Activated naive CD4-positive, alpha-beta T cell treated with anti-CD3 and anti-CD28 coated beads for 36 hours (primary cell): Measurements from ENCODE around the gene UGT3A2. TPM values are rescaled to one million over a fixed set of nuclear protein-coding genes. Genes with fewer than 3 reads are reported as not detected.
A peak's percentile ranks its signal among the peaks of the same experiment; 100 is the strongest.

Source experiments
- CTCF ChIA-PET: fragments of 350-600 bp; sonication (Branson Sonifier 250); formaldehyde crosslinking; loops from one replicate; lab custom pipeline; 2021; ENCODE audit warnings: antibody characterized with exemption; lab: Charles Lee
- DNase-seq: peaks from one replicate; pipeline ENCODE4 v3.0.0-alpha.2; 2020
- H3K27ac Mint-ChIP-seq: one replicate; pipeline ENCODE4 v1.8.0; 2021; ENCODE audit warnings: mild to moderate bottlenecking, mixed read lengths
- H3K27me3 Mint-ChIP-seq: one replicate; pipeline ENCODE4 v1.8.0; 2021; ENCODE audit warnings: low read depth, mixed read lengths
- H3K36me3 Mint-ChIP-seq: one replicate; pipeline ENCODE4 v1.8.0; 2021; ENCODE audit warnings: low read depth, mixed read lengths
- H3K4me1 Mint-ChIP-seq: one replicate; pipeline ENCODE4 v1.8.0; 2021; ENCODE audit warnings: low read depth, mixed read lengths
- H3K4me3 Mint-ChIP-seq: one replicate; pipeline ENCODE4 v1.8.0; 2021; ENCODE audit warnings: mild to moderate bottlenecking, moderate library complexity, mixed read lengths
- H3K9me3 Mint-ChIP-seq: one replicate; pipeline ENCODE4 v1.8.0; 2021; ENCODE audit warnings: mixed read lengths
- intact Hi-C: fragments of 100-400 bp; cut with micrococcal nuclease; formaldehyde crosslinking; loops from one replicate; pipeline ENCODE4 v1.15.1; 2023
- total RNA-seq, 2 experiments: library from RNA; stranded (reverse); gene quantifications; one replicate each; pipeline ENCODE4 v1.2.3, GENCODE V29; 2021

Gene UGT3A2, protein sequence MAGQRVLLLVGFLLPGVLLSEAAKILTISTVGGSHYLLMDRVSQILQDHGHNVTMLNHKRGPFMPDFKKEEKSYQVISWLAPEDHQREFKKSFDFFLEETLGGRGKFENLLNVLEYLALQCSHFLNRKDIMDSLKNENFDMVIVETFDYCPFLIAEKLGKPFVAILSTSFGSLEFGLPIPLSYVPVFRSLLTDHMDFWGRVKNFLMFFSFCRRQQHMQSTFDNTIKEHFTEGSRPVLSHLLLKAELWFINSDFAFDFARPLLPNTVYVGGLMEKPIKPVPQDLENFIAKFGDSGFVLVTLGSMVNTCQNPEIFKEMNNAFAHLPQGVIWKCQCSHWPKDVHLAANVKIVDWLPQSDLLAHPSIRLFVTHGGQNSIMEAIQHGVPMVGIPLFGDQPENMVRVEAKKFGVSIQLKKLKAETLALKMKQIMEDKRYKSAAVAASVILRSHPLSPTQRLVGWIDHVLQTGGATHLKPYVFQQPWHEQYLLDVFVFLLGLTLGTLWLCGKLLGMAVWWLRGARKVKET
- total RNA-seq: not detected

DNA sequence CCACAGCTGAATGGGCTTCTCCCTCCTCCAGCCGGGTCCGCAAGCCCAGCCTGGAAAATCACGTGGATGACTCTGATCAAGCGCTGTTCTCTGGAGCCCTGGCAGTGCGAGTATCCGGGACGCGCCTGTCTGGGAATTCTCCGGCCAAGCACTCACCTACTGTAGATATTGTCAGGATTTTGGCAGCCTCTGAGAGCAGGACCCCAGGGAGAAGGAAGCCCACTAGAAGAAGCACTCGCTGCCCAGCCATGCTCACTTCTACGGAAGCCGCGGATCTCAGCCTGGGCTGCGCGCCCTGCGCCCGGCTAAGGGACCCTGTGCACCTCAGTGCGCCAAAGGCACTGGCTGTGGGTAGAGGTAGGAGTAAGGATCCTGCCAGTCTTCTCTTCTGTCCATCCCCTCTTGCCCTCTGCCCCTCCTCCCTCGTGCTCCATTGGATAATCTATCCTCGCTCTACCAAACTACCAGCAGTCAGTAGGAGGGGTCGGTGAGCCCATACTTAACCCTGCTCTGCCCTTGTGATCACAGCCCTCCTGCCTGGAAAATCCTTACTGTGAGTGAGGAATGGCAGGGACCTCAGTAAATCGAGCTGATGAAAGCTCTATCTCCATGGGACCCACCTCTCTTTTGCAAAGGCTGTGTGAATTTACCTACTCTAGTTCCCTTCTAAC lies at the start of gene UGT3A2:
Gene UGT3A2 (minus strand): TSS at position 343 of the 671 bp plus-strand sequence. CDS start 93 bp downstream, at position 250.
- no peaks in the 10 kb centered on the region for H3K9me3 Mint-ChIP-seq
- intact Hi-C loops: no loop called here
- H3K36me3 Mint-ChIP-seq: no peaks in the 10 kb centered on the region
- CTCF ChIA-PET: interaction anchor here (2.2 kb wide), 1 partner anchor 13 kb away, joined by 7 read pairs; no protein-coding TSS in a partner anchor
- H3K4me1 Mint-ChIP-seq: peaks cover 8% of the 10 kb centered on the region
- peak within 1 kb of the TSS; percentile 10 for H3K4me3 Mint-ChIP-seq
- H3K27me3 Mint-ChIP-seq: peaks cover 28% of the 10 kb centered on the region
- H3K27ac Mint-ChIP-seq: no peak within 1 kb of the TSS
- no peak for DNase-seq

DNA sequence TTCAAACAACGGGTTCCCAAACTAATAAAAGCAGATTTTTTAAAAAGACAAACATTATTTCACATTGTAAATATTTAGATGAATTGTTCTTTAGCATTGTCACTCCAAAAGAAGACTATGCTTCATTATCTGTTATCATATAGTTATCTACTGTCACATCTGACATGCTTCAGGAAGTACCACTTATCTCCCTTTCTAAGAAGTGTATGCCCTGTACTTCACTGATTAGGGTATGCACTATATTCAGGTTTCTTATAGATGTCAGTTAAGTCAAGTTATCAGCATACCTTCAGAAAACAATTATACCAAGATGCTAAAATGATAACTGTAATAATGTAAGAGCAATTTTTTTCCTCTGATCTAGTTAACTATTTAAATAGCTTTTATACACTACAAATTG lies 44.6 kb upstream of the UGT3A2 start:
- CTCF ChIA-PET: no interaction called here
- Mint-ChIP-seq H3K9me3 (no peaks in the 10 kb centered on the region), H3K27ac (no peak overlapping the region), H3K27me3 (no peaks in the 10 kb centered on the region), H3K4me1 (no peaks in the 10 kb centered on the region), H3K36me3 (peaks cover 23% of the 10 kb centered on the region), H3K4me3 (no peak overlapping the region)
- intact Hi-C loops: no loop called here
- no peak for DNase-seq

DNA sequence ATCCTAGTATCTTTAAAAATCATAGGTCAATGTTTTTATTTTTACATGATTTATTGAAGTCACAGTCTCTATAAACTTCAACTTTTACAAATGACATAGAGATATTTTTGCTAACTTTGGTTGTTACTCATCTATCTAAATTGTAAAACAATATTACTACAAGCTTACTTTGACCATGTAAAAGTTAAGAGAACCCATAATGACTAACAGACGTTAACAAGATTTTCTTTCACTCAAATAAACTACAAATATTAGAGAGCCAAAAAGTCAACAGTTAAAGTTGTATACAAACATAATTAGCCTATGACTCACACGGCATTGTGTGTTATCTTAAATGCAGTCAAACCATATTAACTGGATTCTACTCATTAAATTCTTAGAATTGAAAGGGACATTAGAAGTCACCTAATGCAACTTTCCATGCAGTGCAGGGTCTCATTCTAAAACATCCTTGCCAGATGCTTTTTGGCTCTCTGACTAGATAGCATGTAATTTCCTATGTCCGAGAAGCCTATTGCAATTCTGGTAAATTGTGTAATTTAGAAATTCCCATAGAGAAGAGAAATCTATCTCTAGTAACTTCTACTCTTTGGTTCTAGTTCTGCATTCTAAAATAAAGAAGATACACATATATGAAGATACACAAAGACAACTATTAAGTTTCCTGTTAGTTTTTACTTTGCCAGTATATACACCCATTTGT lies 42.2 kb upstream of the UGT3A2 start:
- H3K36me3 Mint-ChIP-seq: peaks cover 21% of the 10 kb centered on the region
- H3K9me3 Mint-ChIP-seq: no peaks in the 10 kb centered on the region
- intact Hi-C loops: no loop called here
- no peaks in the 10 kb centered on the region for H3K4me1 Mint-ChIP-seq
- H3K27ac Mint-ChIP-seq: no peak overlapping the region
- H3K27me3 Mint-ChIP-seq: no peaks in the 10 kb centered on the region
- H3K4me3 Mint-ChIP-seq: no peak overlapping the region
- no peak for DNase-seq
- CTCF ChIA-PET: no interaction called here

DNA sequence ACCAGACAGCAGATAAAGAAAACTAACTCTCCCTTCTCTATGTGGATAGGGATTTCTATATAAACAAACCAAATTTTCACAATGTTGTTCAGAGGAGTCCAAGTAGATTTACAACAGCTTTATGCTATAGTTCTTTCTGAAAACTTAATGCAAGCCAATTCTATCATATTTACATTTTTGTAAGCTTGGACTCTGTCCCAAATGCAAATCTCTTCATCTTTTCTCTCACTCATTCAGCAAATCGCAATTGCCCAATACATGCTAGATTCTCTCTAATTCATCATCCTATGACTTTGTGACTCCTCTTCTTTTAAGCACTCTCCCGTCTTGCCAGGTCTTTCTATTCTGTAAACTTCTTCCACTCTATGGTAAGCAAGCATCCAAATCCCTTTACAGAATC lies 39.1 kb upstream of the UGT3A2 start:
- H3K4me3 Mint-ChIP-seq: no peak overlapping the region
- no peak overlapping the region for H3K27ac Mint-ChIP-seq
- intact Hi-C loops: no loop called here
- DNase-seq: no peak
- H3K36me3 Mint-ChIP-seq: peaks cover 20% of the 10 kb centered on the region
- H3K27me3 Mint-ChIP-seq: no peaks in the 10 kb centered on the region
- H3K9me3 Mint-ChIP-seq: no peaks in the 10 kb centered on the region
- CTCF ChIA-PET: interaction anchor here (0.5 kb wide), 1 partner anchor 16 kb away, joined by 5 read pairs; no protein-coding TSS in a partner anchor
- H3K4me1 Mint-ChIP-seq: no peaks in the 10 kb centered on the region

DNA sequence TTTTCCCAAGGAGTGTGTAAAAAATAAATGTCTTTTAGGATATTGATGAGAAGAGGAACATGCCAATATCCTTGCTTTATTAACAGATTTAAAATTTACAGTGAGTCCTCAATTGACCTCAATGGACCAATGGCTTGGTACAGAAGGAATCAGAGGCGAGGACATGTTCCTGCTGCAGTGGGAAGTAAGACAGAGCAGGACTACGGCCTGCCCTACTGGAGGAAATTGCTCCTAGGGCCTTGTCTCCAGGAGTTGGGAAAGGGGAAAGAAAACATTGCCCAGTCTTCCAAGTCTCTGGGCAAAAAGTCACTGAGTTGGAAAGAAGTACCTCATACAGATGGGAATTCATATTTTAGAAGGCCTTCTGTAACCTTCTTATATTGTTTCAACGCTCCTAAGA lies 33.1 kb upstream of the UGT3A2 start:
- Mint-ChIP-seq H3K4me1 (no peaks in the 10 kb centered on the region), H3K27ac (no peak overlapping the region), H3K4me3 (no peak overlapping the region), H3K27me3 (no peaks in the 10 kb centered on the region), H3K9me3 (no peaks in the 10 kb centered on the region), H3K36me3 (no peaks in the 10 kb centered on the region)
- intact Hi-C loops: no loop called here
- DNase-seq: no peak
- CTCF ChIA-PET: interaction anchor here (1.5 kb wide), 1 partner anchor 21 kb away, joined by 7 read pairs; no protein-coding TSS in a partner anchor

DNA sequence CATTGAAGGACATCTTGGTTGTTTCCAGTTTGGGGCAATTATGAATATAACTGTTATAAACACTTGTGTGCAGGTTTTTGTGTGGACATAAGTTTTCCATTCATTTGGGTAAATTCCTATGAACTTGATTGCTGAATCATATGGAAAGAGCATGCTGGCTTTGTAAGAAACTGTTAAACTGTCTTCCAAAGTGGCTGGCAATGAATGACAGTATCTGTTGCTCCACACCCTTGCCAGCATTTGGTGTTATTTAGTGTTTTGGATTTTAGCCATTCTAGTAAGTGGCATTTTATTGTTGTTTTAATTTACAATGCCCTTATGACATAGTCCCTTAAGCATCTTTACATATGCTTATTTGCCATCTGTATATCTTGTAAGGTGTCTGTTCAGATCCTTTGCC lies 29.8 kb upstream of the UGT3A2 start:
- intact Hi-C loops: no loop called here
- H3K27ac Mint-ChIP-seq: no peak overlapping the region
- H3K27me3 Mint-ChIP-seq: no peaks in the 10 kb centered on the region
- no peaks in the 10 kb centered on the region for H3K4me1 Mint-ChIP-seq
- H3K4me3 Mint-ChIP-seq: no peak overlapping the region
- no peaks in the 10 kb centered on the region for H3K36me3 Mint-ChIP-seq
- peaks cover 5% of the 10 kb centered on the region for H3K9me3 Mint-ChIP-seq
- no peak for DNase-seq
- CTCF ChIA-PET: no interaction called here

DNA sequence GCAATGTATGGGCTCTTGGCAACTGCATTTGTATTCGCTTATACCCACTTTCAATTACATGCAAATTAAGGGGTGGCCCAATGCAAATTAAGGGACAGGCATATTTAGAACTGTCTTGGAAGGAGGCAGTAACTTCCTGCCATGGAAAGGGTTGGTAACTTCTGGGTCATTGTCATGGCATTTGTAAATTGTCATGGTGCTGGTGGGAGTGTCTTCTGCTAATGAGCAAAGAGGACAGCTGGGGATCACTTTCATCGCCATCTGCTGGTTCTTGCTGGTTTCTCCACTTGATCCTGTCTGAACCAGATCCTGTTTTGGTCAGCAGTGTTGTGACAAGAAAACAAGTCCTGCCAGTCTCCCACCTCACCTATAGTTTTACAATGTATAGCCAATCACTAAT lies 23.3 kb upstream of the UGT3A2 start:
- Mint-ChIP-seq H3K4me1 (no peaks in the 10 kb centered on the region), H3K4me3 (no peak overlapping the region), H3K27me3 (peaks cover 7% of the 10 kb centered on the region), H3K27ac (no peak overlapping the region), H3K9me3 (peaks cover 6% of the 10 kb centered on the region), H3K36me3 (no peaks in the 10 kb centered on the region)
- CTCF ChIA-PET: interaction anchor here (0.7 to 2.7 kb wide), 4 partner anchors 9 to 122 kb away, joined by 3 to 18 read pairs (median 4); no protein-coding TSS in a partner anchor
- intact Hi-C loops: no loop called here
- DNase-seq: peak; percentile 16

DNA sequence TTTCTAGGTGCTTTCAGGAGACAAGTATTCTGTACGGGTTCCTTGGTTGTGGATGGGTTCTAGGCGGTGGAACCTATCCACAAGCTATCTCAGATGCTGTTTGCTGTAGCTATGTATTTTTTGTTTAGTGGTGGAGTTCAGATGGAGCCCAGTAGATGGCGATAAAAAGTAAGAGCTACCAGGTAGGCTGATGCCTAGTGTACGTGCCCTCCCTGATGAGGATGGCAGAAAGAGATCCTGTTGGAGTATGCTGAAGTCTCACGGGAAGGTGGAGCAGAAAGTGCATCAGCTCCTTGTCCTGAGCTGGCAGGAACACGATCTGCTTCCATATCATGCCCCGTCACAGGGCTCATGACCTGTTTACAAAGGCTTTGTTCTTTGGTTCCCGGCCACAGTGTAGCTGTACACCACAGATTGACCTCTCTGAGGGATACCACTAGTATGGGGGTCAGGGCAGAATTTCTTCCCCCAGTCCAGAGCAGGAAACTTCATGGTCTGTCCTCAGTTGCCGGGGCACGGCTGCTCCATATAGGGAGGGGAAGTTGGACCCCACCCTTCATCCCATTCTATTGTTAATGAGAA lies 12.6 kb upstream of the UGT3A2 start:
- Mint-ChIP-seq H3K36me3 (no peaks in the 10 kb centered on the region), H3K4me1 (no peaks in the 10 kb centered on the region), H3K4me3 (no peak overlapping the region), H3K27ac (no peak overlapping the region), H3K9me3 (no peaks in the 10 kb centered on the region), H3K27me3 (peaks cover 11% of the 10 kb centered on the region)
- intact Hi-C loops: loop anchor here (1.0 to 5.0 kb wide), 6 partner anchors 72 to 613 kb away; partner anchors contain the start of gene LMBRD2
- DNase-seq: peak; percentile 47
- CTCF ChIA-PET: interaction anchor here (0.6 to 2.4 kb wide), 39 partner anchors 8 to 1386 kb away, joined by 3 to 20 read pairs (median 4); partner anchors contain the start of genes SKP2 and UGT3A2

DNA sequence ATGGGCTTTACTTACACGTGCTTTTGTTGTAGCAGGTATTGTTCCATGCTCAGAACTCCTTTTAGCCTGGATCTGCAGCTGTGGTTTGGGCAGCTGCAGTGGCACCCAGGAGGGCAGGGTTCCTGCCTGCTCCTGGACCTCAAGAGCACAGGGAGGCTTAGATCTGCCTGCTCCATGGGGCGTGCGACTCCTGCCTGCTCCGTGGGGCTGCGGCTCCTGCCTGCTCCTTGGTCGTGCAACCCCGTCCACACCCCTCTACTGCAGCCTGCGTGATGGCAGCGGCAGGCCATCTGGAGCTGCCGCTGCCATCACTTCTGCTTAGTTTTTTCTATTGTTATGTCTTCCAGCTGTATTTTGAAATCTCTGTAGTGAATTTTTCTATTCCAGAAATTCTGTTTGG lies 11.7 kb upstream of the UGT3A2 start:
- Mint-ChIP-seq H3K9me3 (no peaks in the 10 kb centered on the region), H3K4me1 (no peaks in the 10 kb centered on the region), H3K27ac (no peak overlapping the region), H3K36me3 (no peaks in the 10 kb centered on the region), H3K27me3 (peaks cover 4% of the 10 kb centered on the region), H3K4me3 (no peak overlapping the region)
- intact Hi-C loops: loop anchor here (5.0 kb wide), 1 partner anchor 614 kb away; no protein-coding TSS in a partner anchor
- DNase-seq: no peak
- CTCF ChIA-PET: interaction anchor here (0.6 to 2.4 kb wide), 31 partner anchors 9 to 618 kb away, joined by 3 to 20 read pairs (median 5); partner anchors contain the start of gene UGT3A2

DNA sequence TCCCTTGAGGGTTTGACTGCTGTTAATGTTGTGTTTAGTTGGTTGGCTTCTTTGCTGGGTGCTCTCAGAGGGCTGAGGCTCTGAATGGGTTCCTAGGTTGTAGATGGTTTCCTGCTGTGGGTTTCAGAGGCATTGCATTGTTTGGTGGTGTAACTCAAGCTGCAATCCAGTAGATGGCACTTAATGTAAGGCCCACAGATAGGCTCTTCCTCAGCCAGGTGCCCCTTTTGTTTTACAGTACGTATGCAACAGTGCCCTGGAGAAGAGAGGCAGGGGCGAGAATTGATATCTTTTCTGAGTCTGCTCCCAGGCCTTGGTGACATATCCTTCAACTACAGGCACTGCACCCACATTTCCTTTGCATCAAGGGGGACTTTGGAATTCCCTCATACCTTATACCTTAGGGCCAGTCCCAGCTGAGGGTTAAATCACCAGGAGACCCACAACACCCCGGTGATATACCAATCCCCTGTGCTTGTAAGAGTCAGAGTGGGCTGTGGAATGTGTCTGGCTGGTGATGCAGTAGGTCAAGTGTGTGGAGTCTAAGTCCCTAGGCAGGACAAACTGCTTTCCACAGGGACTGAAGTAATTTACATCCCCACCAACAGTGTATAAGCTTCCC lies 7.0 kb upstream of the UGT3A2 start:
- no peak overlapping the region for H3K4me3 Mint-ChIP-seq
- no peaks in the 10 kb centered on the region for H3K9me3 Mint-ChIP-seq
- no peak overlapping the region for H3K27ac Mint-ChIP-seq
- CTCF ChIA-PET: no interaction called here
- H3K36me3 Mint-ChIP-seq: no peaks in the 10 kb centered on the region
- peak; percentile 13 for DNase-seq
- H3K27me3 Mint-ChIP-seq: no peaks in the 10 kb centered on the region
- H3K4me1 Mint-ChIP-seq: peaks cover 4% of the 10 kb centered on the region
- intact Hi-C loops: no loop called here
